GM21360 (cell line): ENCODE results near the gene MGMT.
A peak's percentile ranks its signal among the peaks of the same experiment; 100 is the strongest.
"Not testable (repeated sequence)": the region's sequence is repeated elsewhere in the genome, so short reads cannot be mapped to it uniquely, and the experiment has no call there.

ENCODE experiments used
- ATAC-seq: cut with Tn5 transposase; IDR thresholded peaks from one replicate; pipeline ENCODE4 v1.9.1; 2021; ENCODE audit warnings: mild to moderate bottlenecking, moderate library complexity; ENCODE audit not compliant: unreplicated experiment

Gene MGMT

GRCh38 chr10:129466703-129467358, at the start of gene MGMT:
TSS of gene MGMT (plus strand) at chr10:129467241.
- peak; percentile 92 for ATAC-seq

- ATAC-seq = no peak
These were observed 49.2 kb upstream of the MGMT start for GRCh38 chr10:129417870-129418269.

GRCh38 chr10:129418496-129419225, 48.4 kb upstream of the MGMT start:
- no peak for ATAC-seq

GRCh38 chr10:129419397-129419796, 47.6 kb upstream of the MGMT start:
- no peak for ATAC-seq

- no peak for ATAC-seq
These were observed 45.5 kb upstream of the MGMT start for GRCh38 chr10:129421399-129422010.

- no peak for ATAC-seq
These were observed 42.1 kb upstream of the MGMT start for GRCh38 chr10:129424978-129425377.

- ATAC-seq = no peak
These were observed 40.4 kb upstream of the MGMT start for GRCh38 chr10:129426606-129427005.

- no peak for ATAC-seq
These were observed 33.8 kb upstream of the MGMT start for GRCh38 chr10:129433266-129433665.

- ATAC-seq = not testable (repeated sequence)
These were observed 31.3 kb upstream of the MGMT start for GRCh38 chr10:129435724-129436123.

GRCh38 chr10:129438024-129438423, 29.0 kb upstream of the MGMT start:
- no peak for ATAC-seq

GRCh38 chr10:129440247-129440646, 26.8 kb upstream of the MGMT start:
- ATAC-seq = no peak

- no peak for ATAC-seq
These were observed 26.2 kb upstream of the MGMT start for GRCh38 chr10:129440722-129441316.

- ATAC-seq = no peak
These were observed 25.6 kb upstream of the MGMT start for GRCh38 chr10:129441372-129442009.

- no peak for ATAC-seq
These were observed 24.2 kb upstream of the MGMT start for GRCh38 chr10:129442866-129443265.

- no peak for ATAC-seq
These were observed 22.7 kb upstream of the MGMT start for GRCh38 chr10:129444359-129444758.

- no peak for ATAC-seq
These were observed 21.4 kb upstream of the MGMT start for GRCh38 chr10:129445436-129446182.

- ATAC-seq = no peak
These were observed 20.9 kb upstream of the MGMT start for GRCh38 chr10:129446183-129446581.

GRCh38 chr10:129447486-129447885, 19.6 kb upstream of the MGMT start:
- no peak for ATAC-seq

- ATAC-seq = no peak
These were observed 19.0 kb upstream of the MGMT start for GRCh38 chr10:129448086-129448485.

- no peak for ATAC-seq
These were observed 18.5 kb upstream of the MGMT start for GRCh38 chr10:129448539-129448938.

GRCh38 chr10:129449893-129450292, 17.1 kb upstream of the MGMT start:
- ATAC-seq = no peak
